Epidermal melanocyte (primary cell): ENCODE data around the gene TM7SF2.

Source experiments
- DNase-seq: peaks from one replicate; pipeline ENCODE4 v3.0.0; 2011; ENCODE audit warnings: low spot score; ENCODE audit not compliant: insufficient read length

Gene TM7SF2

GRCh38 chr11:65089621-65090020, 22.1 kb upstream of the TM7SF2 start:
- DNase-seq: no peak

- DNase-seq: no peak
Observed at GRCh38 chr11:65090628-65091027, 21.0 kb upstream of the TM7SF2 start.

GRCh38 chr11:65095427-65095826, 16.2 kb upstream of the TM7SF2 start:
- no peak for DNase-seq

DNA sequence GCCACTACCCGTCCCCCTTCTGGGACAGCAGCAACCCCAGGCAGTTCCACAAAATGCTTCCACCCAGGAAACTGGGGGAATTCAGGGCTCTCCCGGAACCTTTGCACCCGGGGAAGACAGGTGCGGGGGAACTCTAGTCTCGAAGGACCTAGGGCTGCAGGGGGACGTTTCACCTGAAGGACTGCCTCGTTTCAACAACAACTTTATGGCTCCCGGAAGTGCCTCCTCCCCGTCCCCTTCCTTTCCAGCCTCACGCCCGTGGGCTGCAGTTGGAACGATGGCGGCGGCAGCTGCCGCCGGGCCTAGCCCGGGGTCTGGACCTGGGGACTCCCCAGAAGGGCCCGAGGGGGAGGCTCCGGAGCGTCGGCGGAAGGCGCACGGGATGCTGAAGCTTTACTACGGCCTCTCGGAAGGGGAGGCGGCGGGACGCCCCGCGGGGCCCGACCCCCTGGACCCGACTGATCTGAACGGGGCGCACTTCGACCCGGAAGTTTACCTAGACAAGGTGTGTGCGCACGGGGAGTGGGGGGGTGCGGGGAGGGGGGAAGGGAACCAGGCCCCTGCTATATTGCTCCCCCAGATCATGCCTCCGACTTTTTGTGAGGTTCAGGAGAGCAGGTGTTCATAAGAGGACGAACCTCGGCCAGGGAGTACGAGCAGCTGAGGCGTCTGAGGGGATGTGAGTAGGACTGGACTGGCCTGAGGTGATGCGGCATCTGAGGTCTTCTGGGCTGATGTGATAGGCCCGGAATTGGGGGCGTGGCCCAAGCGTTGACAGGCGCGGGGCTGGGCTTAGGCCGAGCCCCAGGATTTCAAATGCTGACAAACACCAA, 15.5 kb upstream of the TM7SF2 start, which contains the start of gene VPS51:
VPS51 (plus strand) TSS at position 241 of the 833 bp plus-strand sequence; CDS start at position 278, 37 bp downstream.
- DNase-seq: peak; percentile 88

- DNase-seq: no peak
Observed at GRCh38 chr11:65096926-65097325, 14.7 kb upstream of the TM7SF2 start.

DNA sequence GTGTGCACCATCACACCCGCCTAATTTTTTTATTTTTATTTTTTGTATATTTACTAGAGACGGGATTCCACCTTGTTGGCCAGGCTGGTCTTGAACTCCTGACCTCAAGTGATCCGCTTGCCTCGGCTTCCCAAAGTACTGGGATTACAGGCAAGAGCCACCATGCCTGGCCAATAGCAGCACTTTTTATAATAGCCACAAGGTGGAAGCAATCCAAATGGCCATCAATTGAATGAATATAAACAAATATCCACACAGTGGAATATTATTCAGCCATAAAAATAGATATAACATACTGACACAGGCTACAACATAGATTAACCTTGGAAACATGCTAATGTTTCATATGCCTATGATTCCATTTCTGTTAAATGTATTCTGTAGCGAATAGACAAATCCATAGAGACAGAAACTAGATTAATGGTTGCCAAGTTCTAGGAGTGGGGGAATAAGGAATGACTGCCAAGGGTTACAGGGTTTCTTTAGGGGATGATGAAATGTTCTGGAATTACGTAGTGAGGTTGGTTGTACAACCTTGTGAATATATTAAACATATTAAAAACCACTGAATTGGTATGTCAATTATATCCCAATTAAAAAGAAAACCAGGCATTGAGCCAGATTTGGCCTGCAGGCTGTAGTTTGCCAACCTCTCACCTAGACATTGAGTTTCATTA, 10.9 kb upstream of the TM7SF2 start:
- DNase-seq: no peak

DNA sequence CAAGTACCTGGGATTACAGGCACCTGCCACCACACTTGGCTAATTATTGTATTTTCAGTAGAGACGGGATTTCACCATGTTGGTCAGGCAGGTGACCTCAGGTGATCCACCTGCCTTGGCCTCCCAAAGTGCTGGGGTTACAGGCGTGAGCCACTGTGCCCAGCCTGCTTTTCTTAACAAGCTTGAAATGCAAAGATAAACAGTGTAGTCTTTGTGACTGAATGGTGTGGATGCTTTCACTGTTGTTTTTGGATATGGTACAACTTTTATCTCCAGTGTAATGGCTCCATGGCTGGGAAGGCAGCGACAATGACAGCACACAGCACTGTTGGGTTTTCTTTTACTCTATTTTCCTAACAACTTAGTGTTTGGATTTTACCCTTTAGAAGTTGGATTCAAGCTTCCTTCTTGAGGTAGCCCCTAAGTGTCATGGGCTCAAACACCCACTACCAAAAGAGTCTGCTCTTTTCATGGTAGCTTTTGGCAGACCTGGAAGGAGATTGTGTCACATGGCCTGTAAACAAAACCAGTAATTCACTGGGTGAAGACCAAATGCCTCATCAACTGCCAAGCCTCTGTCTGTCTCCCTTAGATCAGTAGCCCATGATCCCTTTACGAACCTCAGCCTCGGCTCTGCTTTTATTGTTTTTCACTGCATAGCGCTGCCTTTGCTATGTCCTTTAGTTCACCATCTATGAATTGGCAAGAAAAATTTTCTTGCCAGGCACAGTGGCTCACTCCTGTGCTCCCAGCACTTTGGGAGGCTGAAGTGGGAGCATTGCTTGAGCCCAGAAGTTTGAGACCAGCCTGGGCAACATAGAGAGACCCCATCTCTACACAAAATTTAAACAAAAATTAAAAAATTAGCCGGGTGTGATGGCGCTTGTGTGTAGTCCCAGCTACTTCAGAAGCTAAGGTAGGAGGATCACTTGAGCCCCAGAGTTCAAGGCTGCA, 9.3 kb upstream of the TM7SF2 start:
- no peak for DNase-seq

DNA sequence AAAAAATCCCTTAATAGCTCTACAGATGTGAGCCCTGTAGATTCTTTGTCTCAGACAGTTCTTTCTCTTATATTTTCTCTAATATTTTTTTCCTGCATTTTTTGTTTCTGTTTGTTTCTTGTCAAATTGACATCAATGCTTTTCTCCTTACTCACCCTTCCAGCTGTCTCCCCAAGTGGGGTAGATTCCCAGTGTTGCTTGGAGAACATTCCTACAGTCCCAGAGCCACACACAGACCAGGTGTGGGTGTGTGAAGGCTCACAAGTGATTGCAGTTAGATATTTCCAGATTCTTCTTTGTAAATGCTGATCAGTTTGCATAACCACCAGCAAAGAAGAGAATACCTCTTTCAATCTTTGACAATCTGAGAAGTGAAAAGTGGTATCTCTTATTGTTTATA, 8.2 kb upstream of the TM7SF2 start:
- no peak for DNase-seq

DNA sequence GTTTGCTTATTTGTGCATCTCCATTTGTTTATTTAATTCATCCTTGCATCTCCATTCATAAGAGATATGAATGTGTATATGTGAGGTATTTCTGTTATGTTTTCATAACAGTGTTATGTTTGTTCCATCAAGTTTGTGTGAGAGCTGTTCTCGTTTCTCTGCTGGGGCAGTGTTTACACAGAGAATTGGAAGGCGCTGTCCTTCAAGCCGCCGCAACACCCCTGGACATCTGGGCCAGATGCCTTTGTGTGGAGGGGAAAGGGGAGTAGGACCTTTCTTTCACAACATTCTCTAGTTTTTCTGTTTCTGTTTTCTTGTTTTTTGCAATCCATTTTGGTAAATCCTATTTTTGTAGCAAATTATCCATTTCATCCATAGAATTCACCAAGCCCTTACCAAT, 7.0 kb upstream of the TM7SF2 start:
- no peak for DNase-seq

- DNase-seq: no peak
Observed at GRCh38 chr11:65107078-65107477, 4.6 kb upstream of the TM7SF2 start.

DNA sequence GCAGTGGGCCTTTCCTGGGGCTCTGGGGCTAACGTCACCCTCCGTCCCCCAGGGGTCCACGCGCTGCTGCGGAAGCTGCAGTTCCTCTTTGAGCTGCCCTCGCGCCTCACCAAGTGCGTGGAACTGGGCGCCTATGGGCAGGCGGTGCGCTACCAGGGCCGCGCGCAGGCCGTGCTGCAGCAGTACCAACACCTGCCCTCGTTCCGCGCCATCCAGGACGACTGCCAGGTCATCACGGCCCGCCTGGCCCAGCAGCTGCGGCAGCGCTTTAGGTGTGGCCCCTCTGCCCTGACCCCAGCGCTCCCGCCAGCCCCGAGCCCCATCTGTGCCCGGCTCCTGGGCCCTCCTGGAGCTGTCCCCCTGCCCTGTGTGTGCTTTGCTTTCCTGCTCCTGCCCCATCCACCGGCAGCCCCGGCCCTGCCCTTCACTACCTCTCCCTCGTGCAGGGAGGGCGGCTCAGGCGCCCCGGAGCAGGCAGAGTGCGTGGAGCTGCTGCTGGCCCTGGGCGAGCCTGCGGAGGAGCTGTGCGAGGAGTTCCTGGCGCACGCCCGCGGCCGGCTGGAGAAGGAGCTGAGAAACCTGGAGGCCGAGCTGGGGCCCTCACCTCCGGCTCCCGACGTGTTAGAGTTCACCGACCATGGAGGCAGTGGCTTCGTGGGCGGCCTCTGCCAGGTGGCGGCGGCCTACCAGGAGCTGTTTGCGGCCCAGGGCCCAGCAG, 3.8 kb upstream of the TM7SF2 start:
- DNase-seq: no peak

DNA sequence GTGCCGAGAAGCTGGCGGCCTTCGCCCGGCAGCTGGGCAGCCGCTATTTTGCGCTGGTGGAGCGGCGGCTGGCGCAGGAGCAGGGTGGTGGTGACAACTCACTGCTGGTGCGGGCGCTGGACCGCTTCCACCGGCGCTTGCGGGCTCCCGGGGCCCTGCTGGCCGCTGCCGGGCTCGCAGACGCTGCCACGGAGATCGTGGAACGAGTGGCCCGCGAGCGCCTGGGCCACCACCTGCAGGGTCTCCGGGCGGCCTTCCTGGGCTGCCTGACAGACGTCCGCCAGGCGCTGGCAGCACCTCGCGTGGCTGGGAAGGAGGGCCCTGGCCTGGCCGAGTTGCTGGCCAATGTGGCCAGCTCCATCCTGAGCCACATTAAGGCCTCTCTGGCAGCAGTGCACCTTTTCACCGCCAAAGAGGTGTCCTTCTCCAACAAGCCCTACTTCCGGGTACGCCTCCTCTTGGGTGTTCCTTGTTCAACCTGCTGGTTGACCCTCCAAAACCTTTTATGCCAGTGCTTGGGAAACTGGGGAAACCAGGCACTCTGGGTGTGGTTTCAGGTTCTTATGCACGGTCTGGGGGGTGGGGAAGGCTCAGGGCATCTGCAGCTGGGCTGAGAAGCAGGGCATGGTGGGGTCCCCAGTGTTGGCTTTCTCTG, 3.1 kb upstream of the TM7SF2 start:
- no peak for DNase-seq

GRCh38 chr11:65109231-65110198, 2.2 kb upstream of the TM7SF2 start:
- DNase-seq: no peak

- DNase-seq: peak; percentile 89
Observed at GRCh38 chr11:65110354-65110861, 1.3 kb upstream of the TM7SF2 start.

GRCh38 chr11:65111159-65111743, 421 bp upstream of the TM7SF2 start:
- no peak for DNase-seq

DNA sequence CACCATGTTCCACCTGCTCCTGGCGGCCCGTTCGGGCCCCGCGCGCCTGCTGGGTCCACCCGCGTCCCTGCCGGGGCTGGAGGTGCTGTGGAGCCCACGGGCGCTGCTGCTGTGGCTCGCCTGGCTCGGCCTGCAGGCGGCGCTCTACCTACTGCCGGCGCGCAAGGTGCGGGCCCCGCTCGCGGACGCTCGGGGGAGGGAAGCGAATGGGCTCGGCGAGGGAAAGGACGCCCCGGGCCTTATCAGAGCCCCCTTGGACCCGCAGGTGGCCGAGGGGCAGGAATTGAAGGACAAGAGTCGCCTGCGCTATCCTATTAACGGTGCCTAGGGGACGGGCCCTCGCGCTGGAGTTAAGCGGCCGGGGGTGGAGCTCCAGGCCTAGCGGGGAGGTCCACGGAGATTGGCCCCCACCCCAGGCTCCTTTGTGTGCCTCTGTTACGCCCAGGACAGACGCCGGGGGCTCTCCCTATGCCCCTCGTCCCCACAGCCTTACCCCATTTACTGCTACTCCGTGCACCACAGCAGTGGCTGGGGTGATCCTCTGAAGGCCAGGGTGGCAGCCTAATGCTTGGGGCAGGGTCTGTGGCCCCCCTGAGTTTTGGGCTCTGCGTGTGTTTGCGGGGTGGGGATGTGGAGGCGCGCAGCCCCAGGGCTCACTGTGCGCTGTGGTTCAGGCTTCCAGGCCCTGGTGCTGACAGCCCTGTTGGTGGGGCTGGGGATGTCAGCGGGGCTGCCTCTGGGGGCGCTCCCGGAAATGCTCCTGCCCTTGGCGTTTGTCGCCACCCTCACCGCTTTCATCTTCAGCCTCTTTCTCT, 1.1 kb downstream of the TM7SF2 start:
- DNase-seq: peak; percentile 57

- no peak for DNase-seq
Observed at GRCh38 chr11:65113361-65113756, 1.7 kb downstream of the TM7SF2 start.

DNA sequence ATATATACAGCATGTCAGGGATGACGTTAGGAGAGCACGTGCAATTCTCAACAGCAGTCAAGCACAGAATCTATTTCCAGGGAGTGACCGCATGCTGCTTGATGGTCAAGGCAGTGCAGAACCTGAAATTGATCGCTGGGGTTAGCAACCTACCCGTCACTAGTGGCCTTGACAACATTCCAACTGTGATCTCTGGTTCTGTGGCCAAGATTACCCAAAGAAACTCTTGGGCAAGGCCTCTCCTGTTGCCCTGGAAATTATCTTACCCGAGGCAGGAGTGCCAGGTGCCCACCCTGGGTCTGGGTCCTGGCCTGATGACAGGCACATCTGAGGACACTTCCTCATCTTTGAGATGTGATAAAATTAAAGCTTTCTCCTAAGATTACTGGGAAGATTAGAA, 2.2 kb downstream of the TM7SF2 start:
- no peak for DNase-seq
